ENCODE results near the gene ROS1.

The ROS1 gene

GRCh38 chr6:117440706-117441525, 15.2 kb upstream of the ROS1 start:
- DNase-seq, result no peak

- DNase-seq, result no peak
Observed at GRCh38 chr6:117432273-117432672, 6.5 kb upstream of the ROS1 start.

- no peak for DNase-seq
Observed at GRCh38 chr6:117423754-117424153, 2.0 kb downstream of the ROS1 start.

GRCh38 chr6:117418320-117418719, 7.4 kb downstream of the ROS1 start:
- DNase-seq, result no peak

GRCh38 chr6:117417851-117418250, 7.9 kb downstream of the ROS1 start:
- no peak for DNase-seq

GRCh38 chr6:117414770-117415169, 11.0 kb downstream of the ROS1 start:
- no peak for DNase-seq

GRCh38 chr6:117411474-117411873, 14.3 kb downstream of the ROS1 start:
- no peak for DNase-seq

GRCh38 chr6:117409863-117410262, 15.9 kb downstream of the ROS1 start:
- DNase-seq, result no peak

- no peak for DNase-seq
Observed at GRCh38 chr6:117409420-117409819, 16.3 kb downstream of the ROS1 start.

- no peak for DNase-seq
Observed at GRCh38 chr6:117404548-117404947, 21.2 kb downstream of the ROS1 start.

GRCh38 chr6:117401799-117402198, 23.9 kb downstream of the ROS1 start:
- no peak for DNase-seq

GRCh38 chr6:117399924-117400323, 25.8 kb downstream of the ROS1 start:
- no peak for DNase-seq

- no peak for DNase-seq
Observed at GRCh38 chr6:117399126-117399525, 26.6 kb downstream of the ROS1 start.

GRCh38 chr6:117397536-117398227, 28.1 kb downstream of the ROS1 start:
- DNase-seq, result no peak

- no peak for DNase-seq
Observed at GRCh38 chr6:117396228-117396627, 29.5 kb downstream of the ROS1 start.

GRCh38 chr6:117395164-117395563, 30.6 kb downstream of the ROS1 start:
- no peak for DNase-seq

GRCh38 chr6:117393045-117393444, 32.7 kb downstream of the ROS1 start:
- DNase-seq, result no peak

GRCh38 chr6:117391874-117392583, 33.7 kb downstream of the ROS1 start:
- no peak for DNase-seq

GRCh38 chr6:117389227-117390057, 36.3 kb downstream of the ROS1 start:
- no peak for DNase-seq

GRCh38 chr6:117387454-117387974, 38.2 kb downstream of the ROS1 start:
- DNase-seq, result no peak

- no peak for DNase-seq
Observed at GRCh38 chr6:117384659-117385058, 41.1 kb downstream of the ROS1 start.

- no peak for DNase-seq
Observed at GRCh38 chr6:117381749-117382148, 44.0 kb downstream of the ROS1 start.

GRCh38 chr6:117380298-117380697, 45.4 kb downstream of the ROS1 start:
- no peak for DNase-seq
